HCT116 (cell line): ENCODE data around the gene ZKSCAN7. TPM values are rescaled to one million over a fixed set of nuclear protein-coding genes. Genes with fewer than 3 reads are reported as not detected.
"Not testable (repeated sequence)": the region's sequence is repeated elsewhere in the genome, so short reads cannot be mapped to it uniquely, and the experiment has no call there.

Source experiments
- ATAC-seq: fragments of 200-7000 bp; cut with Tn5 transposase; 2 replicates; pipeline ENCODE4 v1.9.1; 2020; ENCODE audit warnings: mild to moderate bottlenecking, moderate library complexity
- BruUV-seq: library from RNA; stranded (reverse); fragments of 400-500 nt; replicated peaks from 2 replicates; lab custom pipeline; 2021; lab: Mats Ljungman, UMichigan
- CTCF ChIA-PET: fragments of 300-600 bp; sonication (Branson Sonifier 250); formaldehyde crosslinking; loops from one replicate; lab custom pipeline; 2021; ENCODE audit warnings: antibody characterized with exemption; lab: Charles Lee
- POLR2A ChIA-PET: fragments of 300-600, 350-600 bp; sonication (Branson Sonifier 250); formaldehyde crosslinking; loops from one replicate; lab custom pipeline; 2021; ENCODE audit warnings: antibody characterized with exemption; lab: Charles Lee
- RAD21 ChIA-PET, 2 experiments: fragments of 300-600 bp; sonication (Branson Sonifier 250); formaldehyde crosslinking; loops; one replicate each; lab custom pipeline; 2023; ENCODE audit warnings: low total read pairs in 2 of 2; ENCODE audit not compliant: uncharacterized antibody in 2 of 2, unreplicated experiment in 2 of 2, low non-redundant PET in 1 of 2; lab: Charles Lee
- DNase-seq: peaks from one replicate; pipeline ENCODE4 v3.0.0-alpha.2; 2010; ENCODE audit warnings: low read depth, low spot score
- H2AFZ ChIP-seq: fragments of 200-600 bp; shearing (Covaris generic), sonication (generic); 2 replicates; pipeline ENCODE4 v1.6.1; 2017; ENCODE audit warnings: low read depth, mixed run types, mixed read lengths, antibody characterized with exemption, low read length; ENCODE audit not compliant: poor library complexity, severe bottlenecking
- H3K27ac ChIP-seq: 2 replicates; pipeline ENCODE4 v1.5.1; 2012; ENCODE audit warnings: low read depth, low read length
- H3K27me3 ChIP-seq: fragments of 200-600 bp; sonication (generic); 2 replicates; pipeline ENCODE4 v1.6.1; 2016; ENCODE audit warnings: mixed run types, low read length, mixed read lengths; ENCODE audit not compliant: insufficient read depth
- H3K36me3 ChIP-seq, 2 experiments: fragments of 200-500 bp in 1 of 2; fragments of 200-600 bp in 1 of 2; sonication (Bioruptor generic) in 1 of 2; sonication (generic) in 1 of 2; 2 replicates each; pipeline versions ENCODE4 v1.5.1 to v1.6.1; 2014 to 2016; ENCODE audit warnings: low read length in 2 of 2, inconsistent platforms in 1 of 2, mixed read lengths in 1 of 2, mixed run types in 1 of 2; ENCODE audit not compliant: insufficient read depth in 2 of 2, control insufficient read depth in 1 of 2
- H3K4me1 ChIP-seq, 2 experiments: fragments of 200-600 bp in 1 of 2; sonication (generic) in 1 of 2; 2 replicates each; pipeline versions ENCODE4 v1.5.1 to v1.6.1; 2012 to 2017; ENCODE audit warnings: low read length in 2 of 2, inconsistent platforms in 1 of 2, mild to moderate bottlenecking in 1 of 2, mixed read lengths in 1 of 2, mixed run types in 1 of 2, moderate library complexity in 1 of 2; ENCODE audit not compliant: insufficient read depth in 2 of 2, control insufficient read depth in 1 of 2
- H3K4me2 ChIP-seq: fragments of 200-600 bp; sonication (generic); 2 replicates; pipeline ENCODE4 v1.6.1; 2017; ENCODE audit warnings: mixed run types, low read length, mixed read lengths
- H3K4me3 ChIP-seq, 2 experiments: fragments of 200-600 bp in 1 of 2; sonication (generic) in 1 of 2; replicated peaks in 1 of 2; 2 replicates each; pipeline ENCODE4 v1.5.1; 2011 to 2016; ENCODE audit warnings: low read length in 2 of 2, control low read depth in 1 of 2, low read depth in 1 of 2, mild to moderate bottlenecking in 1 of 2, mixed read lengths in 1 of 2, mixed run types in 1 of 2
- H3K79me2 ChIP-seq: fragments of 200-600 bp; sonication (generic); 2 replicates; pipeline ENCODE4 v1.6.1; 2017; ENCODE audit warnings: mild to moderate bottlenecking, mixed run types, low read length, moderate library complexity, mixed read lengths; ENCODE audit not compliant: insufficient read depth
- H3K9ac ChIP-seq: fragments of 200-600 bp; sonication (generic); 2 replicates; pipeline ENCODE4 v1.6.1; 2016; ENCODE audit warnings: low read length, mixed read lengths
- H3K9me2 ChIP-seq: fragments of 200-600 bp; sonication (generic), shearing (Covaris generic); 2 replicates; pipeline ENCODE4 v1.6.1; 2017; ENCODE audit warnings: mixed run types, mild to moderate bottlenecking, moderate library complexity; ENCODE audit not compliant: insufficient read depth
- H3K9me3 ChIP-seq, 2 experiments: fragments of 200-500 bp in 1 of 2; fragments of 200-600 bp in 1 of 2; sonication (Bioruptor generic) in 1 of 2; sonication (generic) in 1 of 2; 2 replicates each; pipeline ENCODE4 v1.6.1; 2014 to 2017; ENCODE audit warnings: low read length in 2 of 2, mixed read lengths in 2 of 2, inconsistent platforms in 1 of 2, low read depth in 1 of 2, mild to moderate bottlenecking in 1 of 2, mixed run types in 1 of 2, moderate library complexity in 1 of 2; ENCODE audit not compliant: control insufficient read depth in 1 of 2, insufficient read depth in 1 of 2
- H4K20me1 ChIP-seq: fragments of 200-600 bp; sonication (generic), shearing (Covaris generic); 2 replicates; pipeline ENCODE4 v1.6.1; 2017; ENCODE audit warnings: mixed run types, mild to moderate bottlenecking, moderate library complexity; ENCODE audit not compliant: insufficient read depth
- EZH2 ChIP-seq: fragments of 200-600 bp; sonication (generic); IDR thresholded peaks from 2 replicates; pipeline ENCODE4 v1.6.1; 2017; ENCODE audit warnings: antibody characterized with exemption, mixed run types
- SP1 ChIP-seq: IDR thresholded peaks from 2 replicates; pipeline ENCODE4 v1.6.1; 2012; ENCODE audit warnings: low read depth
- intact Hi-C: fragments of 100-400 bp; cut with micrococcal nuclease; formaldehyde crosslinking; loops from 2 replicates; pipeline ENCODE4 v1.10.0; 2022
- total RNA-seq: library from RNA; stranded (reverse); gene quantifications from one replicate; pipeline ENCODE4 v1.2.1, GENCODE V29; 2021; ENCODE audit not compliant: unreplicated experiment

Gene ZKSCAN7
- total RNA-seq, 1 experiment from 2014 or later = not detected

- no peak for TF ChIP-seq EZH2
- TF ChIP-seq SP1 = no peak
These were observed 21.6 kb downstream of the ZKSCAN7 start (continued) for GRCh38 chr3:44576613-44577012.

- H3K9me3 ChIP-seq, H3K9ac ChIP-seq, H3K4me2 ChIP-seq, H3K27me3 ChIP-seq, intact Hi-C loops, H2AFZ ChIP-seq, POLR2A ChIA-PET, H4K20me1 ChIP-seq, H3K4me1 ChIP-seq, H3K27ac ChIP-seq, ATAC-seq, BruUV-seq, H3K9me2 ChIP-seq, DNase-seq, H3K79me2 ChIP-seq, RAD21 ChIA-PET, CTCF ChIA-PET, H3K36me3 ChIP-seq, H3K4me3 ChIP-seq: not testable (repeated sequence)
These were observed 22.5 kb downstream of the ZKSCAN7 start for GRCh38 chr3:44577354-44577952.

- H3K4me1 ChIP-seq, H3K79me2 ChIP-seq, RAD21 ChIA-PET, H3K9ac ChIP-seq, H3K9me3 ChIP-seq, H3K4me2 ChIP-seq, ATAC-seq, H4K20me1 ChIP-seq, CTCF ChIA-PET, BruUV-seq, H3K9me2 ChIP-seq, DNase-seq, H3K36me3 ChIP-seq, H3K4me3 ChIP-seq, intact Hi-C loops, H2AFZ ChIP-seq, H3K27me3 ChIP-seq, POLR2A ChIA-PET, H3K27ac ChIP-seq: not testable (repeated sequence)
These were observed 23.3 kb downstream of the ZKSCAN7 start for GRCh38 chr3:44578316-44578715.

GRCh38 chr3:44578924-44579515 lies 24.0 kb downstream of the ZKSCAN7 start:
- H3K4me2 ChIP-seq, H3K4me1 ChIP-seq, H3K9ac ChIP-seq, RAD21 ChIA-PET, H4K20me1 ChIP-seq, DNase-seq, H3K9me2 ChIP-seq, H3K79me2 ChIP-seq, ATAC-seq, H3K27ac ChIP-seq, H3K36me3 ChIP-seq, POLR2A ChIA-PET, H3K9me3 ChIP-seq, H3K4me3 ChIP-seq, H3K27me3 ChIP-seq, H2AFZ ChIP-seq, CTCF ChIA-PET, intact Hi-C loops, BruUV-seq: not testable (repeated sequence)

- H3K27ac ChIP-seq, intact Hi-C loops, DNase-seq, H3K9me3 ChIP-seq, H3K79me2 ChIP-seq, H3K27me3 ChIP-seq, POLR2A ChIA-PET, H3K4me3 ChIP-seq, ATAC-seq, CTCF ChIA-PET, H3K9ac ChIP-seq, H3K9me2 ChIP-seq, H3K4me2 ChIP-seq, H2AFZ ChIP-seq, H3K4me1 ChIP-seq, BruUV-seq, H4K20me1 ChIP-seq, RAD21 ChIA-PET, H3K36me3 ChIP-seq: not testable (repeated sequence)
These were observed 24.8 kb downstream of the ZKSCAN7 start for GRCh38 chr3:44579749-44580148.
